Activated T-helper 2 cell treated with anti-CD3 and anti-CD28 coated beads, Interferon-gamma antibody, Interleukin-2, Interleukin-4, amounts not matched to agents 10 μg/mL and 5 μg/mL and 100 μg/mL, durations not matched to agents 14 hours and 24 hours and 36 hours (primary cell): ENCODE results near the gene ALKBH6. TPM values are rescaled to one million over a fixed set of nuclear protein-coding genes. Genes with fewer than 3 reads are reported as not detected.
A peak's percentile ranks its signal among the peaks of the same experiment; 100 is the strongest.
"Not testable (repeated sequence)": the region's sequence is repeated elsewhere in the genome, so short reads cannot be mapped to it uniquely, and the experiment has no call there.

Experiments
- DNase-seq: peaks from one replicate; pipeline ENCODE4 v3.0.0; 2021; ENCODE audit warnings: low spot score
- H3K27ac Mint-ChIP-seq: one replicate; pipeline ENCODE4 v1.8.0; 2021; ENCODE audit warnings: mixed read lengths
- H3K27me3 Mint-ChIP-seq: one replicate; pipeline ENCODE4 v1.8.0; 2021; ENCODE audit warnings: low read depth, mixed read lengths
- H3K36me3 Mint-ChIP-seq: one replicate; pipeline ENCODE4 v1.8.0; 2021; ENCODE audit warnings: low read depth, mixed read lengths
- H3K4me1 Mint-ChIP-seq: one replicate; pipeline ENCODE4 v1.8.0; 2021; ENCODE audit warnings: low read depth, mixed read lengths
- H3K4me3 Mint-ChIP-seq: one replicate; pipeline ENCODE4 v1.8.0; 2021; ENCODE audit warnings: low read depth, mild to moderate bottlenecking, moderate library complexity, mixed read lengths
- H3K9me3 Mint-ChIP-seq: one replicate; pipeline ENCODE4 v1.8.0; 2021; ENCODE audit warnings: mixed read lengths
- intact Hi-C: fragments of 100-400 bp; cut with micrococcal nuclease; formaldehyde crosslinking; loops from one replicate; pipeline ENCODE4 v1.15.1; 2023
- total RNA-seq: library from RNA; stranded (reverse); gene quantifications from 2 replicates; pipeline ENCODE4 v1.2.3, GENCODE V29; 2022

ALKBH6 gene
- total RNA-seq, 1 donor from 2014 or later, result 49.9 TPM

GRCh38 chr19:36047835-36048234 is 33.8 kb upstream of the ALKBH6 start:
- H3K36me3 Mint-ChIP-seq, result peaks cover 10% of the 10 kb centered on the region
- DNase-seq, result no peak
- H3K9me3 Mint-ChIP-seq, result no peaks in the 10 kb centered on the region
- H3K4me3 Mint-ChIP-seq, result no peak overlapping the region
- peaks cover 3% of the 10 kb centered on the region for H3K4me1 Mint-ChIP-seq
- intact Hi-C loops, result no loop called here
- H3K27ac Mint-ChIP-seq, result no peak overlapping the region
- no peaks in the 10 kb centered on the region for H3K27me3 Mint-ChIP-seq

- Mint-ChIP-seq H3K36me3 (peaks cover 10% of the 10 kb centered on the region), H3K4me3 (no peak overlapping the region), H3K9me3 (no peaks in the 10 kb centered on the region), H3K27me3 (no peaks in the 10 kb centered on the region), H3K27ac (no peak overlapping the region), H3K4me1 (peaks cover 3% of the 10 kb centered on the region)
- no peak for DNase-seq
- intact Hi-C loops, result no loop called here
Observed at GRCh38 chr19:36046443-36047050, 32.5 kb upstream of the ALKBH6 start.

- Mint-ChIP-seq H3K27ac (no peak overlapping the region), H3K4me3 (no peak overlapping the region), H3K36me3 (peaks cover 10% of the 10 kb centered on the region), H3K4me1 (no peaks in the 10 kb centered on the region), H3K9me3 (no peaks in the 10 kb centered on the region), H3K27me3 (no peaks in the 10 kb centered on the region)
- intact Hi-C loops, result no loop called here
- DNase-seq, result no peak
Observed at GRCh38 chr19:36043952-36044351, 29.9 kb upstream of the ALKBH6 start.

- DNase-seq, result no peak
- intact Hi-C loops, result no loop called here
- peaks cover 6% of the 10 kb centered on the region for H3K4me1 Mint-ChIP-seq
- no peaks in the 10 kb centered on the region for H3K9me3 Mint-ChIP-seq
- no peak overlapping the region for H3K27ac Mint-ChIP-seq
- H3K27me3 Mint-ChIP-seq, result no peaks in the 10 kb centered on the region
- H3K36me3 Mint-ChIP-seq, result peaks cover 10% of the 10 kb centered on the region
- no peak overlapping the region for H3K4me3 Mint-ChIP-seq
Observed at GRCh38 chr19:36041831-36042230, 27.8 kb upstream of the ALKBH6 start.

GRCh38 chr19:36041092-36041491 is 27.1 kb upstream of the ALKBH6 start:
- intact Hi-C loops, H3K4me3 Mint-ChIP-seq, H3K27ac Mint-ChIP-seq, H3K4me1 Mint-ChIP-seq, H3K36me3 Mint-ChIP-seq, DNase-seq, H3K9me3 Mint-ChIP-seq, H3K27me3 Mint-ChIP-seq: not testable (repeated sequence)

GRCh38 chr19:36040495-36040894 is 26.5 kb upstream of the ALKBH6 start:
- Mint-ChIP-seq H3K27ac (no peak overlapping the region), H3K36me3 (peaks cover 8% of the 10 kb centered on the region), H3K4me3 (no peak overlapping the region), H3K27me3 (no peaks in the 10 kb centered on the region), H3K4me1 (peaks cover 14% of the 10 kb centered on the region), H3K9me3 (no peaks in the 10 kb centered on the region)
- intact Hi-C loops, result no loop called here
- DNase-seq, result no peak

GRCh38 chr19:36032251-36033104 is 18.5 kb upstream of the ALKBH6 start, which contains the start of gene CLIP3:
Gene CLIP3, minus strand, starts transcription at chr19:36032873. Its CDS starts 516 bp downstream, at chr19:36032357.
- H3K4me1 Mint-ChIP-seq, result peaks cover 33% of the 10 kb centered on the region
- peaks cover 24% of the 10 kb centered on the region for H3K36me3 Mint-ChIP-seq
- no peaks in the 10 kb centered on the region for H3K27me3 Mint-ChIP-seq
- peak within 1 kb of the TSS; percentile 59 for H3K4me3 Mint-ChIP-seq
- no peaks in the 10 kb centered on the region for H3K9me3 Mint-ChIP-seq
- peak; percentile 30 for DNase-seq
- intact Hi-C loops, result no loop called here
- no peak within 1 kb of the TSS for H3K27ac Mint-ChIP-seq

GRCh38 chr19:36031308-36031707 is 17.3 kb upstream of the ALKBH6 start:
- H3K27ac Mint-ChIP-seq, result no peak overlapping the region
- no peaks in the 10 kb centered on the region for H3K27me3 Mint-ChIP-seq
- peaks cover 24% of the 10 kb centered on the region for H3K36me3 Mint-ChIP-seq
- no peak overlapping the region for H3K4me3 Mint-ChIP-seq
- no peak for DNase-seq
- intact Hi-C loops, result no loop called here
- H3K9me3 Mint-ChIP-seq, result no peaks in the 10 kb centered on the region
- peaks cover 25% of the 10 kb centered on the region for H3K4me1 Mint-ChIP-seq

GRCh38 chr19:36030264-36031148 is 16.5 kb upstream of the ALKBH6 start:
- intact Hi-C loops, result no loop called here
- Mint-ChIP-seq H3K4me3 (no peak overlapping the region), H3K27ac (no peak overlapping the region), H3K27me3 (no peaks in the 10 kb centered on the region), H3K9me3 (no peaks in the 10 kb centered on the region), H3K36me3 (peaks cover 24% of the 10 kb centered on the region), H3K4me1 (peaks cover 19% of the 10 kb centered on the region)
- no peak for DNase-seq

GRCh38 chr19:36028313-36029041 is 14.5 kb upstream of the ALKBH6 start:
- H3K27me3 Mint-ChIP-seq, result no peaks in the 10 kb centered on the region

GRCh38 chr19:36027696-36028095 is 13.7 kb upstream of the ALKBH6 start:
- no peak overlapping the region for H3K4me3 Mint-ChIP-seq
- H3K4me1 Mint-ChIP-seq, result peaks cover 4% of the 10 kb centered on the region
- no peaks in the 10 kb centered on the region for H3K27me3 Mint-ChIP-seq
- intact Hi-C loops, result no loop called here
- no peak overlapping the region for H3K27ac Mint-ChIP-seq
- peaks cover 20% of the 10 kb centered on the region for H3K36me3 Mint-ChIP-seq
- no peak for DNase-seq
- no peaks in the 10 kb centered on the region for H3K9me3 Mint-ChIP-seq

More at GRCh38 chr19:36028313-36029041, 14.5 kb upstream of the ALKBH6 start:
- H3K9me3 Mint-ChIP-seq, result no peaks in the 10 kb centered on the region
- H3K4me1 Mint-ChIP-seq, result peaks cover 8% of the 10 kb centered on the region
- H3K27ac Mint-ChIP-seq, result no peak overlapping the region
- peaks cover 17% of the 10 kb centered on the region for H3K36me3 Mint-ChIP-seq
- intact Hi-C loops, result no loop called here
- DNase-seq, result no peak
- H3K4me3 Mint-ChIP-seq, result no peak overlapping the region
